ENCODE results near the gene GALNTL6. TPM values are rescaled to one million over a fixed set of nuclear protein-coding genes. Genes with fewer than 3 reads are reported as not detected.

The GALNTL6 gene
- total RNA-seq, 1 experiment from 2014 or later, result not detected

- no peaks in the 10 kb centered on the region for H3K27me3 ChIP-seq (ENCODE audit: insufficient read depth, low read length)
- CTCF ChIA-PET, result no interaction called here
- no peak overlapping the region for H3K9ac ChIP-seq (ENCODE audit: low read length)
- no peaks in the 10 kb centered on the region for H3K9me3 ChIP-seq (ENCODE audit: control insufficient read depth in 1 of 2, insufficient read depth in 1 of 2, low read depth in 1 of 2, low read length in 2 of 2)
- no peaks in the 10 kb centered on the region for H3K9me2 ChIP-seq (ENCODE audit: insufficient read depth)
- POLR2A ChIA-PET, result no interaction called here
- BruUV-seq (replicated peaks), result no TSS peak
- RAD21 ChIA-PET (ENCODE audit: low non-redundant PET in 1 of 2, low total read pairs in 2 of 2, uncharacterized antibody in 2 of 2, unreplicated experiment in 2 of 2), result no interaction called here
- no peaks in the 10 kb centered on the region for H3K36me3 ChIP-seq (ENCODE audit: control insufficient read depth in 1 of 2, insufficient read depth in 2 of 2, low read length in 2 of 2)
- no peak for DNase-seq (ENCODE audit: low read depth, low spot score)
- no peak overlapping the region for H2AFZ ChIP-seq (ENCODE audit: low read depth, low read length, poor library complexity, severe bottlenecking)
- no peak overlapping the region for H3K27ac ChIP-seq (ENCODE audit: low read depth, low read length)
- no peak overlapping the region for H3K4me2 ChIP-seq (ENCODE audit: low read length)
- no peaks in the 10 kb centered on the region for H3K79me2 ChIP-seq (ENCODE audit: insufficient read depth, low read length)
- peak; percentile 60 for ATAC-seq
- intact Hi-C loops (cut with micrococcal nuclease), result no loop called here
- H3K4me1 ChIP-seq (ENCODE audit: control insufficient read depth in 1 of 2, insufficient read depth in 2 of 2, low read length in 2 of 2), result no peaks in the 10 kb centered on the region
- H3K4me3 ChIP-seq (replicated peaks in 1 of 2; ENCODE audit: low read depth in 1 of 2, low read length in 2 of 2), result no peak overlapping the region
- no peaks in the 10 kb centered on the region for H4K20me1 ChIP-seq (ENCODE audit: insufficient read depth)
- TF ChIP-seq ZNF274 (IDR thresholded peaks at IDR 0.05; ENCODE audit: low read depth, low read length) (no peak), RAD21 (IDR thresholded peaks at IDR 0.05; ENCODE audit: low read depth) (peak; percentile 25; the same call in 1 of the 2 replicates), CTCF (IDR thresholded peaks at IDR 0.05 in 2 of 3, conservative IDR thresholded peaks at IDR 0.05 in 1 of 3; ENCODE audit: borderline replicate concordance in 1 of 3, insufficient read depth in 1 of 3, low read depth in 2 of 3, low read length in 2 of 3) (peak in 2 of 3 experiments; percentile 3 to 22; a peak in 1 of 6 replicates)
Observed at GRCh38 chr4:172596206-172596605, 783.0 kb downstream of the GALNTL6 start.

GRCh38 chr4:172599554-172599953, 786.4 kb downstream of the GALNTL6 start:
- TF ChIP-seq CBX3 (IDR thresholded peaks at IDR 0.05; ENCODE audit: low read depth) (no peak), TCF7L2 (IDR thresholded peaks at IDR 0.05; ENCODE audit: borderline replicate concordance, extremely low read depth, insufficient read depth, insufficient read length) (no peak), FOSL1 (IDR thresholded peaks at IDR 0.05; ENCODE audit: low read depth) (no peak), CEBPB (IDR thresholded peaks at IDR 0.05; ENCODE audit: low read depth) (no peak), RAD21 (IDR thresholded peaks at IDR 0.05; ENCODE audit: low read depth) (no peak)
- Histone ChIP-seq H3K9ac (ENCODE audit: low read length) (no peak overlapping the region), H4K20me1 (ENCODE audit: insufficient read depth) (no peaks in the 10 kb centered on the region), H3K27ac (ENCODE audit: low read depth, low read length) (no peak overlapping the region), H2AFZ (ENCODE audit: low read depth, low read length, poor library complexity, severe bottlenecking) (no peak overlapping the region), H3K79me2 (ENCODE audit: insufficient read depth, low read length) (no peaks in the 10 kb centered on the region), H3K36me3 (ENCODE audit: control insufficient read depth in 1 of 2, insufficient read depth in 2 of 2, low read length in 2 of 2) (no peaks in the 10 kb centered on the region), H3K9me2 (ENCODE audit: insufficient read depth) (no peaks in the 10 kb centered on the region), H3K9me3 (ENCODE audit: control insufficient read depth in 1 of 2, insufficient read depth in 1 of 2, low read depth in 1 of 2, low read length in 2 of 2) (no peaks in the 10 kb centered on the region), H3K4me3 (replicated peaks in 1 of 2; ENCODE audit: low read depth in 1 of 2, low read length in 2 of 2) (no peak overlapping the region), H3K4me1 (ENCODE audit: control insufficient read depth in 1 of 2, insufficient read depth in 2 of 2, low read length in 2 of 2) (no peaks in the 10 kb centered on the region), H3K4me2 (ENCODE audit: low read length) (no peak overlapping the region), H3K27me3 (ENCODE audit: insufficient read depth, low read length) (no peaks in the 10 kb centered on the region)
- no peak for DNase-seq (ENCODE audit: low read depth, low spot score)
- ChIA-PET RAD21 (ENCODE audit: low non-redundant PET in 1 of 2, low total read pairs in 2 of 2, uncharacterized antibody in 2 of 2, unreplicated experiment in 2 of 2) (no interaction called here), POLR2A (no interaction called here), CTCF (no interaction called here)
- no peak for ATAC-seq
- BruUV-seq (replicated peaks), result no TSS peak
- intact Hi-C loops (cut with micrococcal nuclease), result no loop called here
